Stimulated activated CD4-positive, alpha-beta T cell treated with anti-CD3 and anti-CD28 coated beads, Interleukin-15, amount 100 ng/mL, for 1 hour (primary cell): ENCODE data around the gene LRRC28.
"Not testable (repeated sequence)": the region's sequence is repeated elsewhere in the genome, so short reads cannot be mapped to it uniquely, and the experiment has no call there.

Experiments
- DNase-seq, 2 donors: peaks; one replicate each; pipeline ENCODE4 v3.0.0-alpha.2; 2020; ENCODE audit warnings: low read depth in 1 of 2, low spot score in 1 of 2

Gene LRRC28

GRCh38 chr15:99393641-99394040, 142.4 kb downstream of the LRRC28 start:
- DNase-seq: no peak

- no peak for DNase-seq
Observed at GRCh38 chr15:99396375-99396774, 145.1 kb downstream of the LRRC28 start.

DNA sequence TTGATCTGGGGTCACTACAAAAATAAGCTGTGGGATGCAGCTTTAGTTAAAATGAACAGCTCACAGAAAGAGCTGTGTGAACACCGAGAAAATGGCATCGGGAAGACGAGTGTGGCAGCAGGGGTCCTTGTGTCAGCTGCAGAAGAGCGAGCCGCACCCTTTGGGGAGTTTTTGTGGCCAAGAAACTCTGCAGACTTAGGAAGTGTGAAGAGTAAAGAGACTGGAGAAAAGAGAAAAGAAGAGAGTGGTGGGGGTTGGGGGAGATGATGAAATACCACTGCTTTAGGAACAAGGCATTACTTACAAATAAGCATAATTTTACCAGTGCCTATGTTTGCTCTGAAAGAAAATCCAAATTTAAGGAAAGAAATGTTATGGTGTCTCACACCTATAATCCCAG, 147.8 kb downstream of the LRRC28 start:
- no peak for DNase-seq

- no peak for DNase-seq
Observed at GRCh38 chr15:99399618-99400017, 148.3 kb downstream of the LRRC28 start.

DNA sequence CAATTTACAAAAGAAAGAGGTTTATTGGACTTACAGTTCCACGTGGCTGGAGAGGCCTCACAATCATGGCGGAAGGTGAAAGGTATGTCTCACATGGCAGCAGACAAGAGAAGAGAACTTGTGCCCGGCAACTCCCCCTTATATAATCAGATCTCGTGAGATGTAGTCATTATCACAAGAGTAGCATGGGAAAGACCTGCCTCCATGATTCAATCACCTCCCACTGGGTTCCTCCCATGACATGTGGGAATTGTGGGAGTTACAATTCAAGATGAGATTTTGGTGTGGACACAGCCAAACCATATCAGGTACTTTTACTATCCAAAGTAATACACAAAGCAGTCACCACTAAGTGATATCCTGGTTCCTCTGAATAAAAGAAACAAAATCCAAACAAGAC, 149.9 kb downstream of the LRRC28 start:
- DNase-seq: not testable (repeated sequence)

DNA sequence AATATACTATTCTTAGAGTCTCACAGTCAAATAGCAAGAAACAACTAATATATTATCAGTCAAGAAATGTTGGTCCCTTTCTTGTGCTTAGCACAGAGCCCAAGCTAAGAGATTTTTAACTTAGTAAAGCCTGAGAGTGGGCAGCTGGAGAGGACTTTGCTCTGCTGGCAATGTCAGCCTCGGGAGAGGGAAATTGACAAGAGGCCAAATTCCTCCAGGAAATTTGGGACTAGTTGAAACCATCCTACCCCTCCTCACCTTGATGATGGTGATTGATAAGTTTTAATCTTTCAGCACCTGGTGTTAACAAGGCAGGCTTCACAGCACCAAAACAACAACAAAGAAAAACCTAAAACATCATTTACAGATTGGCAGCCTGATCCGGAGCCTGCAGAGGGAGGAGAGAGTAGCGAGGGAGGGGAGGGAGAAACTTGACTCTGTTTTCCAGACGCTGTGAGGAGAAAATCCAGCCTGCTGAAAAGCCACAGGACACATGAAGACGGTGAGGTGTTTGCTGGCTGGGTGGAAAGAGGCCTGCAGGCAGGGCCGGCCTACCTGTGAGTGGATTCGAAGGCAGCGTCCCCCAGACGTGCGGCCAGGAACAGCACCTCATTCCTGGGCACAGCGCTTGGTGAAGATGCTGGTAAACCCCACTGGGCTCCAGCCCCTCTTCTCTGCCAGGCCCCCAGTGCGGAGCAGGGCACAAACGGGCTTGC, 150.9 kb downstream of the LRRC28 start:
- DNase-seq: no peak

DNA sequence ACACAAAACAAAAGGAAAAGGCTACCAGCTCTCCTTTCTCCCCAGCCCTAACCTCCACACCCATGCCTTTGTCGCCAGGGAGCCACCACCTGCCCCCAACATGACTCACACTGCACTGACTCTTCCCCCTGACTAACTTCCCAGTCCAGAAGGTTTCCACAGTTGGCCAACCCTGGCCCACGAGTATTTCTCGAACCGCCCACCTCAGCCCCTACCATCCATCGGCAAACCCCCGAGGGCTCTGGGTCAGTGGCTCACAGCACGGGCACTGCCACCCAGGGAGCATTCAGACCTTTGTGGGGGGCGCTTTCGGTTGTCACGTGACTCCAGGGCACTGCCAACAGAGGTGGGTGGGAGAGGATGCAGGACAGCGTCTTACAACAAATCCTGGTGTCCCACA, 152.3 kb downstream of the LRRC28 start:
- DNase-seq: no peak

DNA sequence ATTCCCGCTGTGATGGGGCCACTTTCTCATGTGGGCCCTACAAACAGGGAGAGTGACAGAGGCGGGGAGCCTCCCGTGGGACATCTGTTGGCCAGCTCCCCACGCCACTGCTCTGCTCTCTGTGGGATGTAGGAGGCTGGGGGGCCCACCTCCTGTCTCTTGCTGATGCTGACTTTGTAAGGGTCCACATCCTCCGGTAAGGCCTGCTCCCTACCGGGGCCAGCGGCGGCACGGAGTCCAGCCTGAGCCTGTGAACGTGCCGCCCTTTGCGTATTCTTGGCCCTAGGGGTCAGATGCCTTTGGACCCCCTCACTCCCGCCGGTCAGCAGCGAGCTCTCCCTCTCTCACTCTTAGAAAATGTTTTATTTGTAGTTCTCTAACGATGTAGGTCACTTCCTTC, 153.2 kb downstream of the LRRC28 start:
- DNase-seq: no peak

- no peak for DNase-seq
Observed at GRCh38 chr15:99406120-99406519, 154.8 kb downstream of the LRRC28 start.

DNA sequence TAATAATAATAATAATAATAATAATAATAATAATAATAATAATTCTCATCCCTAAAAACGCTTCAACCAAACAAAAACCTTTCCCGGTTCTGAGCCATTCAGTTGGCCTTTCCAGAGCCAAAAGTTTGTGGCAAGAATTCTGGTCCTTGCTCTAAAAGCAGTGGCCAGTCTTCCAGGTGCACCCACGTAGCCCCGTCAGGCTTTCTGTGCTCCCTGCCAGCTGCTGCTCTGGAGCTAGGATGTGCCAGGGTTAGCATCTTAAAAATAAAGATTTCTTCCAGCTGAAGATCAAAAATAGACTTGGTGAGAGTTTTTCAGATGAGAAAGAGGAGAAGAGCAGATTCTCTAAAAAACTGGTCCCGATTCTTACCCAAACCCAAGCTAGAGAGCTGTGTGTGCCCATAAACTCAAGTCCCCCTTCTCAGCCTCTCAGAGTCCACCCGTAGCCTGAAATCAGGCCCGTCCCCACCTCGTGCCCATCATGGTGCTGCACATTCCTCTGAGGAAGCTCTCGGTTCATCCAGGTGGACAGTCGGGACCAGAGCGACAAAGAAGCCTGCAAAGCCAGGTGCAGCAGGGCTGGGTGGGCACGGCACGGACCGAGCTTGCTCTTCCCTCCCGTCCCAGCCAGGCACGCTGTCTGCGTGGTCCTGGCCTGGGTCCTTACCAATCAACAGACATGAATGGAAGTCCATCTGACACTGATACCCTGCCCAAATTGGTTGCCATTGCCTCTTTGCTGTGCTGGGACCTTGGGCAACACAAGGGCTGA, 155.6 kb downstream of the LRRC28 start:
- DNase-seq: no peak

- DNase-seq: no peak
Observed at GRCh38 chr15:99407716-99408115, 156.4 kb downstream of the LRRC28 start.

- DNase-seq: no peak
Observed at GRCh38 chr15:99408236-99409096, 157.2 kb downstream of the LRRC28 start.

DNA sequence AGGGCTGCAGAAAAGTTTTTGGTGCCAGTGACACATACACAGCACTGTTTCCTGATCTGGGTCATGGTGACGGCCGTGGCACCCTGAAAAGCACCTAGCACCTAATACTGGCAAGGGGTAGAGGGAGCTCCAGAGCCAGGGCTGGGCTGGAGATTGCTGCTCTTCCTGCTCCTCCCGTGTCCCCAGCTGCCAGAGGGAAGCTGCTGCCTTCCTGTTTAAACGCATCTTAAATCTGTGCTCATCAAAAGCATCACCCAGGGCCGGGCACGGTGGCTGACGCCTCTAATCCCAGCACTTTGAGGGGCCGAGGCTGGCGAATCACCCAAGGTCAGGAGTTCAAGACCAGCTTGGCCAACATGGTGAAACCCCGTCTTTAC, 157.8 kb downstream of the LRRC28 start:
- DNase-seq: no peak

GRCh38 chr15:99409560-99409959, 158.3 kb downstream of the LRRC28 start:
- DNase-seq: no peak

DNA sequence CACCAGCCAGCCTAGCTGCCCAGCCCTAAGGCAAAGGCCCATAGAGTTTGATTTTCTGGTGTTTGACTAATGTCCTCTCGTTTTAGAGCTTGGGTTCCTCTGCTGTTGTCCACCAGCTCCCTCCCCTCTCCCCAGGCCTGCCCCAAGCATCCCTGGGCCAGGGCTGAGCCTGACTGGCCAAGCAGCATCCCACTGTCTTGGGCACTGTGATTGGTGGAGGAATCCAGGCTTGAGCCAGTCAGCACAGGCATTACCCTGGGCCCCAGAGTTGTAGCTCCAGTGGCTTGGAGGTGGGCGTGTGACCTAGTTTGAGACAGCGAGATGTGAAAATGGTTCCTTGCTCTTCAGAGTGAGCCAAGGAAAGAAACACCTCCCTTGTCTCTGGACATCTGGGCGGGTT, 159.2 kb downstream of the LRRC28 start:
- DNase-seq: no peak

GRCh38 chr15:99411234-99411633, 160.0 kb downstream of the LRRC28 start:
- no peak for DNase-seq

DNA sequence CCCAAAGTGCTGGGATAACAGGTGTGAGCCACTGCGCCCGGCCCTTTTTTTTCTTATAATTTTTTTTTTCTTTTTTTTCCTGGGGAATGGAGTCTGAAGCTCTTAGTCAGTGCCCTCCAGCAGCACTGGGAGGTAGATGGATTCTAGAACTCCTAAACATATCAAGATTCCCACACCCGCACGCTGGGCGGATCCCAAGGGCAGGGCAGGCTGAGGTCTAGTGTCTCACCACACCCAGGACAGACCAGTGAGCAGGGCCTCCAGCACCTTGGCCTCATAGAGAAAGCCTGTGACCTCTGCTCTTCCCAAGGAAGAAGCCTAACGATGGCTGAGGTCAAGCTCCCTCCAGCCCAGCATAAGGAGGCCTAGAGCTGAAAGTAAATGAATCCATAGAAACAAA, 160.8 kb downstream of the LRRC28 start:
- no peak for DNase-seq

- no peak for DNase-seq
Observed at GRCh38 chr15:99412626-99413025, 161.3 kb downstream of the LRRC28 start.

- no peak for DNase-seq
Observed at GRCh38 chr15:99413955-99414754, 162.9 kb downstream of the LRRC28 start.

DNA sequence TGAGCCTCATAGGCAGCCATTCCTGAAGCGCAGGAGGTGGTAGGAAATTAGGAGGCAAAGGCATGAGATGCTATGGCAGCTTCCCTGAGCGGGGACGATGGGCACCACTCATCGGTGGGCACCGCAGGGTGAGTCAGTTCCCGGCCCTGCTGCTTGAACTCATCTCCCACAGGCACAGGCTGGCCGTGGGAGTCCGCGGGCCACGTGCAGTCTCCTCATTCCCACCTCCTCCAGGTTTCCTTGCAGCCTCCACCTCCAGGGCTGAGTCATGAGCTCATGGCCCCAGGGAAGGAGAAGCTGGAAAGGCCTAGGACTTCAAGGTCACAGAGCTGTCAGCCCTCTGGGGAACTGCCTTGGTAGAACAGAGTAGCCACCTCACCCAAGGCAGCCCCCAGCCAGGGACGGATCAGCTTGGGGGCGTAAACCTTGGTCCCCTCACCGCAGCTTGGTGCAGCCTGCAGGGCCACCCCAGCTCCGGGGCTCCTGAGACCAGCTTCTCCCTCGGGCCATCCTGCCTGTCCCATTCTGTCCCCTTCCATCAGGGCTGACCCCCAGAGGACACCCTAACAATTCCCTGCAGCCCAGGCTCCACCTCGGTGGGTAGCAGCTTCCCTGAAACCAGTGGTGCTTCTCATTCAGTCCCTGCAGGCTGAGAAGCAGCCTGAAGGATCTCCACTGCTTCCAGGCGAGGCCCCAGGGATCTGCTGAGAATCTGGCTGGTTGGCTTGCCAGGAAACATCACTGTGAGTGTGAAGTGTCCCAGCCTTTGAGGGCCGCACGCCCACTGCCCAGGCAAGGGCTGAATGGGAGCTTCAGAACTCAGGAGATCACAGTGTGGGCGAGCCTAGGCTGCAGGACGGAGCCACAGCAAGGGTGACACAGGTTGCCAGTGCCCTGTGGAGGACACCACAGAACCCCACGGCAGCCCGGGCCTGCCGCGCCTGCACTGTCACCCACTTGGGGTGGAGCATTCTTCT, 163.8 kb downstream of the LRRC28 start:
- DNase-seq: no peak
